HG02763 (cell line): Measurements from ENCODE around the gene DAD1.
"Not testable (repeated sequence)": the region's sequence is repeated elsewhere in the genome, so short reads cannot be mapped to it uniquely, and the experiment has no call there.

Experiments
- ATAC-seq: cut with Tn5 transposase; IDR thresholded peaks from one replicate; pipeline ENCODE4 v1.9.1; 2021; ENCODE audit warnings: mild to moderate bottlenecking, moderate library complexity; ENCODE audit not compliant: unreplicated experiment

The DAD1 gene

DNA sequence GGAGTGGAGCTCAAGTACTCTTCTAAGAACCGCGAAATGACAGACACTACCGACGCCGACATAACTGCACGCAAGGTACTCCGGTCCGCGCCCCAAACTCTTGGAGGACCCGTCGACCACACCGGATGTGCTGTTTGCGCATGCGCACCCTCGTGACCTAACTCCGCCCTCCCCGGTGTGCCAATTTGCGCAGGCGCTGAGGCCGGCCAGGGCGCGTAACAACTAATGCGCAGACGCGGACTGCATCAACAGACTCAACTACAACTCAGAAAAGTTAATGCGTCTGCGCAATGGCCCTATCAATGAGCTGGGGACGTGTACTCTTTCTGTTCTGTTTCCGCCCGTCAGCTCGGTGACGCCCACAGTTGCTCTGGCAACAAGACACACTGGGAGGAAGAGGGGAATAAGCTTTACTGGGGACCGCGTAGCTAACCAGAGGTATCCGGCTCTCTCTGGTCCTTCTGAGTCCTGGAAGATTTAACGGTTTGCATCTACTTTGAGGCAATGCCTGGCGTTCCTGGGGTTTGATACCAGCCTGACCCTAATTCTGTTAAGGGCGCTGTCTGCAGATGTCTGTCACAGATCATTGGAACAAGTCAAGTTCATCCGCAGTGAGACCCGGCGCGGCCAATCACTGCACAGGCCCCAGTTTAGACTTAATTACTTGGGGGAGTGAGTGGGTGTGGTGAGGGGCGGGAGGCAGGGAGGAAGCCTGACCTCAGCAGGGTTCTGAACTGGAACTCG lies at the start of gene DAD1:
DAD1 (minus strand) TSS at position 129 of the 744 bp plus-strand sequence; CDS start at position 62, 67 bp downstream.
- peak; percentile 93 for ATAC-seq

DNA sequence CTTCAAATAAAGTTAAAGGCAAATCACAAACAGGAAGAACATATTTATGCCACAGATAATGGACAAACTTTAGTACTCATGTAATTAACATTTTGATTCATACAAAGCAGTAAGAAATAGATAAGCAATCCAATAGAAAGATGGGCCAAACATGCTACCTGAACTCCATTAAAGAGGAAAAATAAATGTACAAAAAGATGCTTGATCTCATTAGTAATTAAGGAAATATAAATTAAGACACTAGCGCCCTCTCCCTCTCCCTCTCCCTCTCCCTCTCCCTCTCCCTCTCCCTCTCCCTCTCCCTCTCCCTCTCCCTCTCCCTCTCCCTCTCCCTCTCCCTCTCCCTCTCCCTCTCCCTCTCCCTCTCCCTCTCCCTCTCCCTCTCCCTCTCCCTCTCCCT lies 47.0 kb upstream of the DAD1 start:
- ATAC-seq, result not testable (repeated sequence)

DNA sequence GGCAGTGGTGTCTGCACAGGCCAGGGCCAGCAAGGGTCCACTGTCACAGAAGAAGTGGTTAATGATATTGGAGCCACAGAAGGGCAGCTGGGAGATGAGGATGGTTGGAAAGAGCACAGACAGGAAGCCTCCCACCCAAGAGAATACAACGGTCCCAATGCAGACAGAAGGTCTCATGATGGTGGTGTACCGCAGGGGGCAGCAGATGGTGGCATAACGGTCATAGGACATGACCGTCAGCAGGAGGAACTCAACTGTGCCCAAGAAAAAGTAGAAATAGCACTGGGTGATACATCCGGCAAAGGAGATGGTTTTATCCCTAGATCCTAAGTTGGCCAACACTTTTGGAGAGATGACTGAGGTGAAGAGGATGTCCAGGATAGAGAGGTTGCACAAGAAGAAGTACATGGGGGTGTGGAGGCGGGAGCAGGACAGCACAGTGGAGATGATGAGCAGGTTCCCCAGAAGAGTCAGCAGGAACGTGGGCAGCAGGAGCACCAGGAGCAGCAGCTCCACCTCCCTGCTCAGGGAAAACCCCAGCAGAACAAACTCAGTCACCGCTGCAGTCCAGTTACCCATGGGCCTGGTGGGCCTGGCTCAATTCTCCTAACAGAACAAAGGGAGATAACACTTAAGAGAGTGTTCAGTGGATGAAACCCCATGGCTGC lies 45.3 kb upstream of the DAD1 start:
- ATAC-seq, result no peak

DNA sequence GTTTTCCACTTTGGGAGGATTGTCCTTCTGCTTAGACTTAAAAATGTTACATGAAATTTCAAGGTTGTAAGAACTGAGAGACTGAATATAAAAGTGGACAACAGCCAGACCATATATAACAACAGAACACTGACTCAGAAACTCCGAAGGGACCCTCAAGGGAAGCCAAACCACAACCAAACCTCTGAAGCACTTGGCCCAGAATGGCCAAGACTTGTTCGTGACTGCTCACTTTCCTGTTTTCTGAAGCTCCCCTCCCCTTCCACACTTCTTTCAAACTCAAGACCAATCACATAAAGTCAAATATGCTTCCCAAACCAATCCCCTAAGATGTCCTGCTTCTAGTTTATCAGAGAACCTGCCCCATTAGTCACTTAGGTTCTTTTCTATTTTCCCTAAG lies 41.5 kb upstream of the DAD1 start:
- no peak for ATAC-seq

DNA sequence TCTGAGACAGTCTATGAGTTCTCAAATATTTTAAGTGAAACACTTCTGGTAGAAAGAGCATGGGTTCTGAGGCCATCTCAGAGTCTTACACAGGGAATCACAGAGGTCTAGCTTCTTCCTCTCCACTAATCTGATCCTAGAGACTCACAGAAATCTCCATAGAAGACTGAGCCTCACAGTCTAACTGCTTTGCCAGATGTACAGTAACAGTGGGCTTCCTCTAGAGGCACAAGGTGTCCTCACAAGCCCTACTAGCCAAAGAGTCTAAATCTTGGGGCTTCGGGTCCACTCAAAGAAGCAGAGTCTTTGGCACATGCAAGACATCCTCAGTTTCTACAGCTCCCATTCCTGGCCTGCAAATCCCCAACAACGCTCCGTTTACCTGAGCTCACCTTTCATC lies 41.0 kb upstream of the DAD1 start:
- ATAC-seq, result no peak

DNA sequence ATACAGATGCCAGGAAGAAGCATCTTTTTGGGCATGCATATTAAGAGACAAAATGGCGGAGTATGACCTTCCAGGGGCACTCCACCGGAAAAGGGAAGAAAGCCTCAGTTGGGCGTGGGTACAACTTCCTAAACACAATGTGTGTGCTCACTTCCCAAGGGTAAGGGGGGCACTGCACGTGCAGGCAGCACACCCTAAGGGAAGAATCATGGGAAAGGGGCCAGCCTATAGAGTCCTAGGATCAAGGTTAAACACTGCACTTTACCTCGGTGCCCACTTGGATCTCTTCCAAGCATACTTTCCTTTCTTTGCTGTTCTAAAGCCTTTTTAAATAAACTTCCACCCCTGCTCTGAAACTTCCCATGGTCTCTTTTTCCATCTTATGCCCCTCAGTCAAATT lies 40.3 kb upstream of the DAD1 start:
- ATAC-seq, result no peak

DNA sequence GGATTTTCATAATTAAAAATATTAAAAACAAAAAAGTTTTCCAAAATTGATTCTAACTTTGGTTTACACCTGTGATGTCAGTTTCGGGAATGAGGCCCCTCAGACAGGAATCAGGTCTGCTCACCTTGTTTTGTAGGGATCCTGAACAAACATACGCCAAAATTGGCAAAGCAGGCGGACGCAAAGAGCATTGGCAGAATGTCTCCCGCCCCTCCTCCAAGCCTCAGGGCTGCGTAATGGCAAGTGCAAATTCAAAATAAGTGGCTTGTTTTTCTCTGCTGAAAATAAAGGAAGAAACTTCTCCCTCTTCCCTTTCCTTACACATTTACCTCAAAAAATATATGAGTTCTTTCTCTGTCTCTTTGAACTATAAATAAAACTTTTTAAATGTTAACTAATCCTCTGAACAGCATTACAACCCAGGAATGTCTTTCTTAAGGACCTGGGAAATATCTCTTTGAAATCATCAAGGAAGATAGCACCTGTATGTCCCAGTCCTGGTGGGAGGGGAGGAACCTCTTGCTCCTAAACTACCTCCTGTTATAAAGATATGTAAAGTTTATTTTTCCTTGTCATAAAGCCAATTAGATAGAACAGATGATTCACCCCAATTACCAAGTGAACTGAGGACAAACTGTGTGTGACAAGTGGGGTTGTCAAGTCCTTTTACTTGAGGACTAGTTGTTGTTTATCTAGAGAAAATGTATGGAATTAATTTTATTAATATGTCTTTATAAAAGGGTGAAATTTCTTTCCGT lies 38.7 kb upstream of the DAD1 start:
- ATAC-seq, result no peak

DNA sequence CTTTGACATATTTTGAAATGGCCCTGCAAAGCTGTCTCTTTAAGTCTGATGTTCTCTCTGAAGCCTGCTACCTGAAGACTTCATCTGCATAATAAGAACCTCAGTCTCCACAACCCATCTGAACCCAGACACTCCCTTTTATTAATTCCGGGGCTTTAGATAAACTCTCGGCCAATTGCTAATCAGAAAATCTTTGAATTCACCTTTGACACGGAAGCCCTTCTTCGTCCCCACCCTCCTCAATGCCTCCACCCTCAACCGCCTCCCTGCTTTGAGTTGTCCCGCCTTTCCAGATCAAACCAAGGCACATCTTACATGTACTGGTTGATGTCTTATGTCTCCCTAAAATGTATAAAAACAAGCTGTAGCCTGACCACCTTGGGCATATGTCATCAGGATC lies 37.6 kb upstream of the DAD1 start:
- ATAC-seq, result no peak

DNA sequence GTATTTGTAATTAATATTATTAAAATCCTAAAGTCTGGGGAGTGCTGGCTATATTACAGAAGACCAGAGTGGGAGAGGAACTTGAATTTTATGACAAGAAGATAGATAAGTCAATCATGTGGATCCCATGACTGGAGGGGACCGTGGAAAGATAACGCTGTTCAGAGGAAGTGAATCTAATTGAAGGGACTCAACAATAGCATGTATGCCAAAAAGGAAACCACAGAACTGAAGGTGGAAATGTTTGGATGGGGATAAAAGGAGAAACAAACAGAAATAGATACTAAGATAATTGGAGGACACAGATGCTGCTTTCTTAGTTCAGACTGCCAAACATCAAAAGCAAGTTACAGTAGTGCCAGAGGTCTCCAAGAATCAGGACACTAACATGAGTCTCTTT lies 34.0 kb upstream of the DAD1 start:
- no peak for ATAC-seq

DNA sequence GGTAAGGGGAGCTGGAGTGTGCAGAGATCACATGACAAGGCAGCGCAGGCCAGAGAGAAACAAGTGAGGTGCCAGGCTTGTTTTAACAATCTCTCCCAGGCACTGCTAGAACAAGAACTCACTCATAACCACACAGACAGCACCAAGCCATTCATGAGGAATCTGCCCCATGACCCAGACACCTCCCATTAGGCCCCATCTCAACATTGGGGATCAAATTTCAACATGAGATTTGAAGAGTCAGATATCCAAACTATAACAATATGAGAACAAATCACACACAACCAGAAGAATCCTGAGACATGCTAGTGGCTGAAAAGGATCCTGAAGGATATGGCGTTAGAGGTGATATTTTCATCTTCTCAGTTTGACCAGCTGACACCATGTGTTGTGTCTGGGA lies 33.2 kb upstream of the DAD1 start:
- no peak for ATAC-seq

DNA sequence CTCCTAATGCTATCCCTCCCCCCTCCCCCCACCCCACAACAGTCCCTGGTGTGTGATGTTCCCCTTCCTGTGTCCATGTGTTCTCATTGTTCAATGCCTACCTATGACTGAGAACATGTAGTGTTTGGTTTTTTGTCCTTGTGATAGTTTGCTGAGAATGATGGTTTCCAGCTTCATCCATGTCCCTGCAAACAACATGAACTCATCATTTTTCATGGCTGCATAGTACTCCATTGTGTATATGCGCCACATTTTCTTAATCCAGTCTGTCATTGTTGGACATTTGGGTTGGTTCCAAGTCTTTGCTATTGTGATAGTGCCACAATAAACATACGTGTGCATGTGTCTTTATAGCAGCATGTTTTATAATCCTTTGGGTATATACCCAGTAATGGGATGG lies 26.7 kb upstream of the DAD1 start:
- not testable (repeated sequence) for ATAC-seq

DNA sequence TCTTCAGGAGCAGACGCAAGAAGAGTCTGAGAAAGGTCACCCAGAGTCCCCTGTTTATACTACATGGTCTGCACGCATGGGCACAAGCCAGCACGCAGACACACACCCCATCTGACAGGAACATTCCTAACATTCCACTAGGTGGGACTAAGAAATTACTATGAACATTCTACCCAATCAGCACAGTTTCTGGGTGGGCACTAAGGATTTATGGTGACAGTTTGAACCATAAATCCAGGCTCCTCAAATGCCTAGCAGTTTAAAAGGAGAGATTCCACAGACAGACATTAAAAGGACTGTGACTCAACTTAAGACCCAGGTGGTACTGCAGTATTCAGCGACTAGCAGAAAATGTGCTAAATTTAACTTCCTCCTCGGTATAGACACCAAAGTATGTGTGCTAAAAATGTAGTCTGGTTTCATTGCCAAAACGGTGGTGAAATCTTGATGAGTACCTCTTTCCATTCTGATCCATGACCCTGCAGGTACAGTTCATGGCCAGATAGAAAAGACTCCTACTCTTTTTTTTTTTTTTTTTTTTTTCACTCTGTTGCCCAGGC lies 25.3 kb upstream of the DAD1 start:
- ATAC-seq, result no peak

DNA sequence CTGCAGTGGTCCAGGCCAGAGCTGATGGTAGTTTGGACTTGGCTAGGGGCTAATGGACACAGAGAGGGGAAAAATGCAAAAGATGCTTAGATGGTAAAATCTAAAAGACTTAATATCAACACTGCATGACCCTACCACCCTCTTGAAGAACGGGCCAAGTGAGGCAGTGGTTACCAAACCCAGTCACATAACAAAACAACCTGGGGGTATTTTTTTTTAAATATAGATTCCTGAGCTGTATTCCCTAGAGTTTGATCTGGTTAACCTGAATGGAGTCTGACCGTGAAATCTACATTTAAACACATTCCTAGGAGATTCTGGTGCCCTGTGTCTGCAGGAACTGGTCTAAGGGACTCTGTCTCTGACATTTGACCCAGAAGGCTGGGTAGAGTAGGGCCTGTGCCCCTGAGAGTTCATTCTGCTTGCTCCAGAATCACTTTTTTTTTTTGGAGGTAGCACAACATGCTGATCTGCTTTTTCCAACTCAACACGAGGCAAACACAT lies 24.8 kb upstream of the DAD1 start:
- ATAC-seq, result no peak

DNA sequence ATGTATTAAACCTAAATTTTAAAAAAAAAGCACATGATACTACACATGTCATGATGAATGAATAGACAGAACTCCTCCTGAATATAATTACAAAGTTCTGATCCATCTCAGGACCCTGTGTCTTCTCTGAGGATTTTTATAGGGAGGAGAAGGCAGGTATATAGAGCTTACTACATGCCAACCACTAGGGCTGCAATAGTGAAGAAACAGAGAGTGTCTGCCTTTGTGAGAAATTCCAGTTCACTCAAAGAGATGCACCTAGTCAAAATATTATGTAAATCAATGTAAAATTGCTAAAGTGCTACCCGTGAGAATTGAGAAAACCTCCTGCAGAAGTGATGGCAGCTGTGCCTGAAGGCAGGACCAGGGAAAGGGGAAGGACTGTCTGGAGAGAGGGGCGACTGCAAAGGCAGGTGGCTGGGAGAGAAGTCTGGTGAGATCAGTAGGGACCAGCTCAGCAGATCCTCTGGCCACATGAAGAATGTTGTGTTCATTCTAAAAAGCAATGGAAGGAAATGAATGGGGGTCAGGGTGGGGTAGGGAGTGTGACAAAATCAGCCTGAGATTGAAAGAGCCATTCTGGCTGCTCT lies 24.2 kb upstream of the DAD1 start:
- no peak for ATAC-seq

DNA sequence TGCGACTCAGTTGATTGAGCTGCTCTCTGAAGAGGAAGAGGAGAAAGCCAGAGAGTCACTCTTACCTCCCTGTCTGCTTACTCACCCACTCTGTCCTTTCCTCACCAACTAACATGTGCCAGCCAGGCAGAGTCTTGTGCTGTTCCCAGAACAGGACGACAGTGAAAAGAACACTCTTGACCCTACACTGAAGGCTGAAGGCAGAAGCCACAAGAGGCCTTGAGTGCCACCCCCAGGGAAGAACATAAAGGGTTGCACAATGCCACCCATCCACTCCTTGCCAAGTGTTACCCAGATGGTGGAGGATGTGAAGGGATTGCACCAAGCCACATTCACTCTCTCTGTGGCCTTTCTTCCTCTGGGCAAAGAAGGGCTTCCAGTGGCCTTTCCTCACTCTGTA lies 21.9 kb upstream of the DAD1 start:
- no peak for ATAC-seq

DNA sequence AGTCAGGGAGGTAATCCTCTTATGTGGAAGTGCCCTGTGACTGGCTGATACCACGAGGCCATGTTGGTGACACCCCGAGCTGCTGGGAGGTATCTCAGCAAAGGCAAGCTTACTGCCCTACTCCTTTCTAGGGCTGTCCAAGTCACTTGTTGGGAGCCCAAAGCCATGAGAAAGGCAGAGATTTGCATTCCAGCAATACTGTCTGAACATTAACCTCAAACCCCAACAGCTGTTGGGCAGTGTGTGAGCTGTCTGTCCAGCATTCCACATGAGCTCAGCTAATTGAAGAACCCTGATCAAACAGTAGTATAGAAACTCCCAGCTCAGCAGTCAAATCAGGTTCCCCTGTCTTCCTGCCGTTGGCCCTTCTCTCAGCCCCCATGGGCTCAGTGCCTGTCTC lies 18.3 kb upstream of the DAD1 start:
- ATAC-seq, result no peak

DNA sequence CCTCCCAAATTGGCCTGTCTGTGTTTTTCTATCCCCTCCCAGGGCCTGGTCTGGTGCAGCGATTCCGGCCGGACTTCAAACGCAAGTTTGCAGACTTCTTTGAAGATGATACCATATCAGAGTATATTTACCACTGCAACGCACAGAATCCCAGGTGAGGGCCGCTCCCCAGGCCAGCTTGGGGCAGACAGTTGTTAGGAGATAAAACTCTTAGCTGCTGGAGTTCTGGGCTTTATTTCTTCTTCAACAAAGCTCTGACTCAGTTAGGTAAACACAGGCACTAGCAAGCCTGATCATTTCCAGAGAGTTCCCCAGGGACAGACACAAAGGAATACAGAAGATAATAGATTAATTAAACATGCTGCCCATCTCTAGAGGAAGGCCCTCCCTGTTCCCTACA lies 17.4 kb upstream of the DAD1 start:
- no peak for ATAC-seq

DNA sequence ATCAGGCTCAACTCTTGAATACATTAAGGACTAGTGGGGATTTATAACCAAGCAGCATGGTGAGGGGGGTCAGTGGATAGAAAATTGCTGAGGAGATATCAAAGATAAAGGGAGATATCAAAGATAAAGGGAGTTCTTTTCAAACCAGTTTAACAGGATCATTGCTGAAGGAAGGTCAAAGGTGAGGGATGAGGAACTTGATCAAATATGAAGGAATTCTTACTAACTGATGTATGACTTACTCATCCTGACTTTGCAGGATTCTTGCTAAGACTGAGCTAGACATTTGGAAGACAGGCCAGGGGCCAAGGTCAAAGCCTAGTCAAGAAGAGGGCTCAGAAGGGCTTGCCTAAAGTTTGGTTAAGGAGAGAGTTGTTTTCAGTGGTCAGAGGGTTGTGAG lies 13.8 kb upstream of the DAD1 start:
- ATAC-seq, result no peak

DNA sequence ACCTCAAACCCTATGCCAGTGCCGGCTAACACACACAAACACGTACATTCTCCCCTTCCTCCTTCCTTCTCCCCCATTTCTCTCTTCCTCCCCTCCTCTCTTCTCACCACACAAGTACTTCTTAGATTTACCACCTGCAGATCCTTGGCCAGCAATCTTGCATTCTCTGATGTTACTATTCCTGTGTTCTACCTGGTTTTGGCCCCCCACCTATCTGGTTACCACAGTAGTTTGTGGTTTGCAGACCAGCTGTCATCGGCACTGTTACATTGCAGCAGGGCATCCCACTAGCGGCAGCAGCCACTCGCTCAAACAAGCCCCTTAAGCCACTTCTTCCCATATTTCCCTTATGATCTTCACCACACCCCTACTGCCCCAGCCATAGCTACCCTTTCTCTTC lies 13.0 kb upstream of the DAD1 start:
- no peak for ATAC-seq

DNA sequence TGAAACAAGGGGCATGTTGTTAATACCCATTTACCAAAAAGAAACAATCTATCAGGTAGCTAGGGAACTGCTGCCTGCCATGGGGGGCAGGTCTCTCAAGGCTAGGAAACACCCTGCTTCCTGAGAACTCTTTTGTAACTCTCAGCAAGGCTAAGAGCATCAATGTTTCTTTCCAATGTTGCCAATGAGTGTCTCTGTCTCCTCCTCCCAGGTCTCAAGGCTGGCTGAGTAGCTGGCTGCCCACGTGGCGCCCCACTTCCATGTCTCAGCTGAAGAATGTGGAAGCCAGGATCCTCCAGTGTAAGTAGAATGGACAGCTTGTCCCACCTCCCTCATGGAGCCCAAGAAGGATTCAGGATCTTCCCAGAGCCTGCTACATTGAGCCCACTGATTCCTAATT lies 12.4 kb upstream of the DAD1 start:
- no peak for ATAC-seq

DNA sequence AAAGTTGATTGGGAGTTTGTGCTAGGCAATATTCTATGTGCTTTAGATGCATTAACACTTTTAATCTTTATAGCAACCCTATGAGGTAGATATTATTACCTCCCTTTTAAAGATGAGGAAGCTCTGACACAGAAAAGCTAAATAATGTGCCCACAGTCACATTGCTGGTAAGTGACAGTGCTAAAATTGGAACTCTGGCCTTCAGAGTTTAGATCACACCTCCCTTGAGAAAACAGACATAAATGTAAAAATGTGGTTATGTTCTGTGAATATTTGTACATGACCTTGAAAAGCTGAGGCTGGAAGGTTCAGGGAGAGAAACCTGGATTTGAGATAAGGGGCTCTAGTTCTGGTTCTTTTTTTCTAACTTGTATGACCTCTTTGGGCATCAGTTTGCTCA lies 11.0 kb upstream of the DAD1 start:
- ATAC-seq, result no peak
